Measurements from ENCODE around the gene CRABP1.

DNA sequence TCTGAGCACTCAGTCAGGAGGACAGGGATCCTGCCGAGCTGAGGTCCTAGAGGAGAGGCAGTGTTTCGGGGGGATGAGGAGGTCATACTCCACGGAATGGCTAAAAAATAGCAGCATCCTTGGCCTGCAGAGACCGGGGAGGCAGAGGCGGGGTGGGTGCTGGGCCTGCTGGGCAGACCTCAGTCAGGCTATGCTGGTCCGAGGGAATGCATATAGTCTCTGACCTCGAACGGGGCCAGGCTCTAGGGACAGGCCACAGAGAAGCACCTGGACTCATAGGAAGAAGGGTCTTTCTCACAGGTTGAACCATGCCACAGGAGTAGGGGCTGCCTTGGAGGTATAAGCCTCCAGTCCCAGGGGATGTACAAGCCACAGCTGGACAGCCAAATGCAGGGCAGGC lies 26.8 kb upstream of the CRABP1 start:
- TF ChIP-seq, protein P1, sequence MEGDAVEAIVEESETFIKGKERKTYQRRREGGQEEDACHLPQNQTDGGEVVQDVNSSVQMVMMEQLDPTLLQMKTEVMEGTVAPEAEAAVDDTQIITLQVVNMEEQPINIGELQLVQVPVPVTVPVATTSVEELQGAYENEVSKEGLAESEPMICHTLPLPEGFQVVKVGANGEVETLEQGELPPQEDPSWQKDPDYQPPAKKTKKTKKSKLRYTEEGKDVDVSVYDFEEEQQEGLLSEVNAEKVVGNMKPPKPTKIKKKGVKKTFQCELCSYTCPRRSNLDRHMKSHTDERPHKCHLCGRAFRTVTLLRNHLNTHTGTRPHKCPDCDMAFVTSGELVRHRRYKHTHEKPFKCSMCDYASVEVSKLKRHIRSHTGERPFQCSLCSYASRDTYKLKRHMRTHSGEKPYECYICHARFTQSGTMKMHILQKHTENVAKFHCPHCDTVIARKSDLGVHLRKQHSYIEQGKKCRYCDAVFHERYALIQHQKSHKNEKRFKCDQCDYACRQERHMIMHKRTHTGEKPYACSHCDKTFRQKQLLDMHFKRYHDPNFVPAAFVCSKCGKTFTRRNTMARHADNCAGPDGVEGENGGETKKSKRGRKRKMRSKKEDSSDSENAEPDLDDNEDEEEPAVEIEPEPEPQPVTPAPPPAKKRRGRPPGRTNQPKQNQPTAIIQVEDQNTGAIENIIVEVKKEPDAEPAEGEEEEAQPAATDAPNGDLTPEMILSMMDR (IDR thresholded peaks at IDR 0.05 in 8 of 11, conservative IDR thresholded peaks at IDR 0.05 in 3 of 11): no peak
- TF ChIP-seq POLR2AphosphoS5 (IDR thresholded peaks at IDR 0.05) (no peak), POLR2A (IDR thresholded peaks at IDR 0.05) (no peak)

Measured in spleen (tissue), 7 donors.